Measurements from ENCODE around the gene SLC25A25. TPM values are rescaled to one million over a fixed set of nuclear protein-coding genes. Genes with fewer than 3 reads are reported as not detected.

Gene SLC25A25
- total and polyA plus RNA-seq, 9 of the 15 experiments (the other 6 are each of a cell fraction or from before 2014, with no cell fraction given), result 0.07 to 35.9 (median 23.2) TPM

GRCh38 chr9:128068386-128069205, 564 bp downstream of the SLC25A25 start (continued):
- TF ChIP-seq REST (IDR thresholded peaks at IDR 0.05; ENCODE audit: borderline replicate concordance) (no peak), REST (CRISPR knock-in tag; IDR thresholded peaks at IDR 0.05; ENCODE audit: low read depth) (no peak; the same call in 1 of the 2 replicates), CHD1 (IDR thresholded peaks at IDR 0.05; ENCODE audit: low read length) (peak; percentile 33), CC2D1A (IDR thresholded peaks at IDR 0.05) (no peak), SMAD1 (IDR thresholded peaks at IDR 0.05; ENCODE audit: low read depth, low read length, partially characterized antibody) (no peak), SOX6 (IDR thresholded peaks at IDR 0.05) (no peak), STAT5A (IDR thresholded peaks at IDR 0.05; ENCODE audit: borderline replicate concordance, low read length) (no peak), ZFX (CRISPR knock-in tag; IDR thresholded peaks at IDR 0.05) (peak; percentile 20; the same call in 1 of the 2 replicates), ZNF224 (CRISPR knock-in tag; IDR thresholded peaks at IDR 0.05) (no peak), EGR1 (conservative IDR thresholded peaks at IDR 0.05) (peak; percentile 76), ZNF175 (CRISPR knock-in tag; IDR thresholded peaks at IDR 0.05; ENCODE audit: low read depth) (no peak), MTF1 (CRISPR knock-in tag; IDR thresholded peaks at IDR 0.05; ENCODE audit: borderline replicate concordance) (no peak)
